Midbrain (tissue), 1 donor: ENCODE results near the gene PEX14.

Experiments
- DNase-seq: peaks from one replicate; lab custom pipeline; 2025; lab: John Stamatoyannopoulos, UW

Gene PEX14

DNA sequence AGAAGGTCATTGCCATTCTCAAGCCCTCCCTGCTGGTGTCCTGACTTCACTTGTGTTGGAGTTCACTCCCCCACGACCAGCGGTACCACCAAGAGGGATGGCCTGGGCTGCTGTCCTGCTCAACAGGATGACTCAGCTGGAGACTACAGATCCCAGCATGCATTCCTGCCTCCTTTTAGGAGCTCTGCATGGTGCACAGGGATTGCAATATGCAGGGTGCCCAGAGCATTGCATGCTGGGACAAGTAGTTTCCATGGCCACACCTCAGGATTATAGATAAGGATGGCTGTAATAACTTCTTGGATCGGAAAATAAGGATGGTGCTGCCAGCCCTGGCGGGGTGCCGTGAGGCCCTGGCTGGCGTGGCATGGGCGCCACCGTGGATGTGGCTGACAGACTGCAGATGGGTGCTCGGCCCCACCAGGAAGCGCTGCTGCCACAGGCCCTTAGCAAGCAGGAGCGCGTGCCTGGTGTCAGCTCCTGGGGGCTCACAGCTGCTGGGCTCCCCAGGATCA lies 171.7 kb downstream of the PEX14 start:
- no peak for DNase-seq

DNA sequence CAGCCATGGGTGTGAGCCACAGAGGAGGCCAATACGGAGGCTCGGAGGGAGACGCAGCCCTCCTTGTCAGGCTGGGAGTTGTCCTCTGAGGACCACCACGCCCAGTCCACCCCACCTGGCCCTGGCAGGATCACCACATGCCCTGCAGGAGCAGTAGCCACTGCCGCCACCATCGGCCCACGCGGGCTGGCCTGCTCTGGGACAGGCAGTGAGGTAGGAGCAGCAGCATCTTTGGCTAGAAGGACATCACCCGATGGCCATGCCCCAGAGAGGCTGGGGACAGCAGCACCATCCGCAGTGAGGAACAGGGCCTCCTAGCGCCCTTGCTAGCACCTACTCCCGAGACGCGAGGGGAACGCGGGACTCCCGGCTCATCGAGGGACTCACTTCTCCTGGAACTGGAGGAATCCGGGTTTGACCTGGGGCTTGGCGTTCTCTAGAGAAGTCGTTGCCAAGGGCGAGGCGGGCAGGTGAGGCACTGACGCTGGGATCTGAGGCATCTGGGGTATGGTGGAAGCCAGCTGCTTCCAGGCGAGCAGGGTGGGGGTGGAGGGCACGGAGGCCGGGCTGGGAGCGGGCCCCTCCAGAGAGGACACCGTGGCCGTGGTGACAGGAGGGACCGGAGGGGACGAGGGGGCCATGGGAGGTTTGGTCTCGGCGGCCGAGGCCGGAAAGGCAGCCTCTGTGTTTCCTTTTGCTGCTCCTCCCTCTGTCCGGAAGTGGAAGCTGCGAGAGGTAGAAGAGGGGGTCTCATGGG lies 172.8 kb downstream of the PEX14 start:
- DNase-seq, result no peak

DNA sequence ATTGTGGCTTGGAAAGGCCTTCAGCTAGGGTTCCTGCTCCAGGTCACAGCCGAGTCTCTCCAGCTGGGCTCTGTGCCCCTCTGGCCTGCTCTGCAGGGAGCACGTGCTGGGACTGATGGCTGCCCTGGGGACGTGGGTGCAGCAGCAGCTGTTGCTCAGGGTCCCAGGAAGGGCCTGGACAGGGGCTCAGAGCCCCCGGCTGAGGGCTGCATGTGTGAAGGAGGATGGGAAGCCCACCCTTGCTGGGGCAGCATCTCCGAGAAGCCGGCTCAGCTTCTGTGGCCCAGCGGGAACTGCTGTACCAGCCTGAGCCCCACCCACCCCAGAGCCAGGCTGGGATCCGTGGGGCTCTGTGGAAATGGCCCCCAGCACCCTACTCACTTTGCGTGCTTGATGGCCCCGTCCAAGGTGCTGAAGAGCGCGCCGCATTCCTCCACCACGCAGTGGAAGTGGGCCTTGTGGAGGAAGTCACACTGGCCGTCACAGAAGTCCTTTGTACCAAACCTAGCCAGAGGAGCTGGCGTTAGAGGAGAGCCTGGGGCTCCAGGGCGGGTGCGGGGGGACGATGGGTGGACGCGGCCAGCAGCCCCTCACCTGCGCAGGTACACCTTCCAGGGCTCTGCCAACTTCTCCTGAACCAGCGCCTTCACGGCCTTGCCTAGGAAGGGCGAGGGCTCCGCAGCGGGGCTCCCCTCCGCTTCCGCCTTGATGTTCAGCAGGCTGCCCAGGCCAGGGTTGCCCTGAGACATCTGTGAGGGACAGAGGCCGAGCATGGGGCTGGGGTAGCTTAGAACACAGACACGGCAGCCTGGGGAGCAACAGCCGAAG lies 174.2 kb downstream of the PEX14 start:
- DNase-seq, result no peak

DNA sequence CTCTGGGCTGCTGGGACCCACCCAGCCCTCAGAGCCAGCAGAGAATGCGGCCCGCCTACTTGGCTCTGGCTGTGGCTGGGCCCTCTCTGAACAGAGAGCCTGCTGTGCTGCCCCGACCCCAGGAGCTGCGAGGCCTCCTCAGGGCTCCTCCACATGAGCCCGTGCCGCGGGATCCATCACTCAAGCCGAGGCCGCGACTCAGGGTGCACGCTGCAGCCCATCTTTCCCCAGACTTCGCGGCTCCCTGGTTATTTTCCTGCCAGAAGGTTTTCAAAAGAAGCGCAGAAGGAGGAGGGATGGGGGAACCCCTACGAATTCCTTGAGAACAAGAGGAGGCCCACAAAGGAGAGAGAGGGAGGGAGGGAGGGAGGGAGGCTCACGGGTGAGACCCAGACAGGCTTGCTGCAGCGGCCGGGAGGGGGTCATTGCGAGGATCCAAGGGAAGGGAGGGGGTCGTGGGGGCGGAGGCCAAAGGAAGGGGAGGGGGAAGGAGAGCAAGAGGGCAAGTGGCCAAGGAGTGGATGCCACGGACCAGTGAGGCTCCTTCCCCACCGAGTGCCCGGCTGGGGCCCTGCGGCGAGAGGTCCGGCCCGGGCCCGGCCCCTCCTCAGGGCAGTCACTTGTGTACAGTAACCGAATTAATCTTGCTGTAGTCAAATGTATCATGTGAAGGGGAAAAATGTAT lies 174.9 kb downstream of the PEX14 start:
- DNase-seq, result no peak

DNA sequence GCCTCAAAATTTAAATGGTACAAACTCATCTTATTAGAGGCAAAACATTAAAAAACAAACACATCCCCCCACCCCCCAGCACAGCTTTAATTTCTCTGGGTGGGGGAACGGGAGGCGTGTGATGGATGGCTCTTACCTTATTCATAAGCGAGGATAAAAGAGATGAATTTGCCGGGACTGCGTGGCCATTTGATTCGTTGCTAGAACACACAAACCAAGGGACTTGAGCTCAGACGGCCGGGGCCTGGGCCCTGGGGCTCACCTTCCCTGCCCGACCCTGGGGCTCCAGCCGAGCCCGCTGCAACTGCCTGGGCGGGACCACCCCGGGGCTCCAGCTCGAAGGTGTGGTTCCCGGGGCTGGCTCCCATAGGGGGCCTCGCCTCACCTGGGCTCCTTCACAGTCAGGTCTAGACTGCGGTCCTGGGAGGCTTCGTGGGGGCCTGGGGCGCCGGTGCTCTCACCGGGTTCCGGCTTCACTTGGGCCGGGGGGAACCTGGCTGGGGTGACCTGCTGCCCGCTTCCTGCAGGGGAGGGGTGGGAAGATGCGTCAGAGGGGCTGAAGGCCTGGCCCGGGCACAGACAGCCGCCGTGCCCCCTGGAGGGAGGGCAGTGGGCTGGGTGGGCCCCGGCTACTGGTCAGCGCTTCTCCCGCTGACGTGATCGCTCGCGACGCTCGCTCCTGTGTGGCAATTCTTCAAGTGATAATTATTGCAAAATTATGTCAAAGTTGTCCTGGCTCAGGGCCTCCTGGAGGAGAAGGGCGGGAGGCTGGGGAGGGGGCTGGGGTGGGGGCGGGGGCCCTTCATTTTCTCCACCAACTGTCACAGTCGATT lies 176.0 kb downstream of the PEX14 start:
- DNase-seq, result no peak

DNA sequence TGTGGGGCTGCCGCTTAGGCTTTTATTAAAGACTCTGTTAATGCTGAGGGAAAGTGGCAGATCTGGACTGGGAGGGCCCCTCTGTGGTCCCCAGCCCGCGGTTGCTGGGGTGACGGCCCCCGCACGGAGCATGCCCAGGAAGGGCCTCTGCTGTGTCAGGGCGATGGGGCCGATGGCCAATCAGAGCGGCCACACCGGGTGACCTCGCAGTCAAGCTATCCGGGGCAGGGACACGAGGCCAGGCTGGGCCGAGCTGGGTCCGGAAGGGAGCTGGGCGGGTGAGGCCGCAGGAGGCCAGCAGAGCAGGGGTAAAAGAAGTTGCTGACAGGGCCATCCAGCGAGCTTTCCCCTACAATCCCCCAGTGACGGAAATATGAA lies 176.6 kb downstream of the PEX14 start:
- no peak for DNase-seq

DNA sequence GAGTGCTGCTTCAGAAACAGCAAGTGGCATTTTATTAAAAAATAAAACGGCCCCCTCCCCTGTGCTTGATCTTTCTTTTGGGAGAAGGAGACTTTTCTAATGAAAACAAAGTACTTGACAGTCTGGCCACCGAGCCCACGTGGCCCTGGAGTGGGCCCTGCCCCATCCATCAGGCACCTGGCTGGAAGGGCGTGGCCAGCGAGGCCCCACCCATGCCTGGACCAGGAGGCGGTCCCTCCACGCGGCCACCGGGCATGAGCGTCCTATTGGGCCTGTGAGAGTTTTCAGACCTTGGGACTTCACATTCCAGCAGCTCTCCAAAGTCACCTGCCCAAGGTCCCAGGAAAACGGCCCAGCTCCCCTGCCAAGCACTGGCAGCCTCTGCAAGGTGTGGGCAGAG lies 177.0 kb downstream of the PEX14 start:
- no peak for DNase-seq

DNA sequence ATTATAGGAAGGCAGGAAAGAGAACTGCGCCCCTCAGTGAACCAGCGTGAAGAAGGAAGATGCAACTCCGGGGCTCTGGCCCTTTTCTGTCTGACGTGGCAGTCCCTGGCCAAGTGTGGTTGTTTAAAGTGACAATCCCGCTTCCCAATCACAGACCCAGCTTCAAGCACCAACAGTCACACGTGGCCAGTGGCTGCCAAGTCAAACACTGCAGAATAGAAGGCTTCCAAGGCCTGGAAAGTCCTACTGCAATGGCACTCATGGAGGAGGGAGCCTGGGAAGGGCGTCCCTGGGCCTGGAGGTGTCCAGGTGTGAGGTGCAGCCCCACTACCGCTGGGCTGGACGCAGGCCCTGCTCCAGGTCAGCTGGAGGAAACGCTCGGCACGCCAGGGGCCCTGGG lies 177.9 kb downstream of the PEX14 start:
- no peak for DNase-seq

DNA sequence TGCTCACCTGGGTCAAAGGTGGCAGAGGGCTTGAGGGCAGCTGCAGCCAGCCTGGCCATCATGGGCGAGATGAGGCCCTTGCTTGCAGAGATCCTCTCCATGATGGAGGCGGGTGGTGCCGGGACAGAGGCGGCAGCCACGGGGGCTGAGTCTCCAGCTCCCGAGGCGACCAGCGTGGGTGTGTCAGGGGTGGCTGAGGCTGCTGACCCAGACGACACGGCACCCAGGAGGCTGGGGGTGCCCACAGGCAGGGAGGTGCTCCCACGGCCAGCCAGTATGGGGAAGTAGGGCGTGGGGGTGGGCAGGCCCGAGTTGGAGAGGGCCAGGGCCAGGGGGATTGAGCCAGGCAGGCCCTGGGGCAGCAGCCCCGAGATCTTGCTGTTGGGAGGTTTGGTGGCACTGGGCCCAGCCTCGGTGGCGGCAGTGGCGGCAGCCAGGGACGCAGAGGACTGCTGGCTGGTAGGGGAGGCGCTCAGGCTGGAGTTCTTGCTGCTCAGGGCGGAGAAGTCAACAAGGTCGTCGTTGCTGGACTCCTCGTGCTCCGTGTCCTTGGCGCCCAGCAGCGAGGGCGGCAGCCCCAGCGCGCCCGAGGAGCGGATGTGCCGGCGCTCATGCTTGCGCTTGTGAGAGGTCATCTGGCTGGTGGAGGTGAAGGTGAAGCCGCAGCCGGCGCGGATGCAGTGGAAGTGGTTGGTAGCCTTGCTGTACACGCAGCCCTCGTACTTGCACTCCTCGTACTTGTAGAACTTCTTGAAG lies 178.8 kb downstream of the PEX14 start:
- no peak for DNase-seq

DNA sequence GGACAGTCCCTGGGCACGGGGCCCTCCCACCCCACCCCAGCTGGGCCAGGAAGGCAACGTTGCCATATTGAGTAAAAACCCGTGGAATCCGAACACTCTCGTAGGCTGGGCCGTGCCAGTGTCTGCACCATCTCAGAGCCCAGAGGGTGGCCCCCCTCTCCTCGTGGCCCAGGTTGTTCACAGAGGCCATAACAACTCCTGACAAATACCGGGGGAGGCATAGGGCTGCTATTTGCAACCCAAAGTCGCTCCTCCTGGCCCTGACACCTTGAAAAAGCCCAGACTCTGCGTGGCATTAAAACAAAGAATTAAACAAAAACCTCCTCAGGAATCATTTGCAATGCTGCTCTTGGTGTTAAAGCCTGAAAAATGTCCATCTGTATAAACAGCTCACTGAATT lies 180.3 kb downstream of the PEX14 start:
- DNase-seq, result no peak

DNA sequence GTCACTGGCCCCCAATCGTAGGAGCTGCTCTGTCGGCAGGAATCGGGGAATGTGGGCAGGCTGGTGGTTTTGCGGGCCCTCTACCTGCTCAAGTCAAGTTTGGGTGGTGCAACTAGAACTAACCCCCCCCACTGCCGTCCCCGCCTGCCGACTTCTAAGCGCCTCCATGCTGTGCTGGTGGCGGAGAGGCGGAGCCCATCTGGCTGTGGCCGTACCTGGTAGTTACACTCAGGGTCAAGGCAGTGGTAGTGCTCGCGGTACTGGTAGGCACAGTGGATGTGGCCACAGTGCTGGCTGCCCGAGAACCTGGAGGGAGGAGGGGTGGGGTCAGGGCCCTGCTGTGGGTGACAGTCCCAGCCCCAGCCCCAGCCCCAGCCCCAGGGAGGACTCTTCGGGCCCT lies 181.7 kb downstream of the PEX14 start:
- no peak for DNase-seq

DNA sequence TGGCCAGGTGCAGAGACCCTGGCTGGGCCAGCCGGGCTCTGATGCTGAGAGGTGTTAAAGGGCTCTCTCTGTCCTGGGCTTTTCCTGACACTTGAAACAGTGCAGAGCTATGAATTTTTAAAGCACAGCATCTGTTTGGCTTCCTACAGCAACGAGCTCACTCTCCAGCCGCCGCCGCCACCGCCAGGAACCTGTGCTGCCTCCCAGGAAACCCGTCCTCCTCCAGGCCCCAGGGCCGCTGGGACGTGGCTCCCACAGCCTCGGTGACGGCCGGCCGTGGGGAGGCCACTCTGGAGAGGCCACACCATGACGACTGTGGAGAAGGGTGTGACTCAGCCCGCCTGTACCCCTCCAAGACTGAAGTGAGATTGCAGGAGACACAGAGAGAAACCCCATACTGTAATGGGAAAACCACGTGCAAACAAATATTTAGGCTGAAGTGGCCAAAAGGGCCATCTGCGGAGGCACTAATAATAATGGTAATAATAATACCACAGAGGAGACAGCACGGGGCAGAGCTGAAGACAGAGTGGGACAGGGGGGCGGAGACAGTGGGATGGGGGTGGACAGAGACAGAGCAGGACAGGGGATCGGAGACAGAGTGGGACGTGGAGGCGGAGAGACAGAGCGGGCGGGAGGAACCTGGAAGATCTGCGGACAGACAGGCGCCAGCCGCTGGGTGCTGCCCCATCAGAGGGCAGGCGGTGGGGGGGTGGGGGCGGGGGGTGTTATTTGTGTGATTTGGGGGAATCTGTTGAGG lies 182.5 kb downstream of the PEX14 start:
- no peak for DNase-seq

DNA sequence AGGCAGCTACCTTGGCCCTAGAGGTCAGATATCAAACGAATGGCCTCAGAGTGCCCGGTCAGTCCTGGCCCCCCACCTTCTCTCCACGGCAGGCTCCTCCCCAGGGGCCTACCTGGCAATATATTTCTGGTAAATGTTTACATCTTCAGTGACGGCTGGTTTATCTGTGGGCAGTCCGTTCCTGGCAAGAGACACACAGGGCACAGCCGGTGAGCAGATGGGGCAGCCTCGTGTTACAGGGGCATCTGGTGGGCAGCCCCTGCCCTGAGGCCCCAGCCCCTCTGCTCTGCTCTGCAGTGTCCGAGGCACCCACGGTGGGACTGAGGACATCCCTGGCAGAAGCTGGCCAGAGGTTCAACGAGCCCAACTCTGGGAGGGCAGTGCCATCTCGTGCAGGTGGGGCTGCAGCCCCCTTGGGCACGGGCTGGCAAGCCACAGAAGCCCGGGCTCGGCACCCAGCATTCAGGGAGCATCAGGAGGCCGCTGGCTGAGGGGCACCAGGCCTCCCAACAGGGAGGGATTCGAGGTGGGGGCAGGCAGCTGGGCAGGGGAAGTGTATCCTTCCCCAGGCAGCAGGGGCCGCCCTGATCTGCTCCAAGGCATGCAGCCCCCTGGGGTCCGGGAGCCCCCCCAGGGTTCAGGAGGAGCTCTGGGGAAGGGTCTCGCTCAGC lies 183.8 kb downstream of the PEX14 start:
- DNase-seq, result no peak

DNA sequence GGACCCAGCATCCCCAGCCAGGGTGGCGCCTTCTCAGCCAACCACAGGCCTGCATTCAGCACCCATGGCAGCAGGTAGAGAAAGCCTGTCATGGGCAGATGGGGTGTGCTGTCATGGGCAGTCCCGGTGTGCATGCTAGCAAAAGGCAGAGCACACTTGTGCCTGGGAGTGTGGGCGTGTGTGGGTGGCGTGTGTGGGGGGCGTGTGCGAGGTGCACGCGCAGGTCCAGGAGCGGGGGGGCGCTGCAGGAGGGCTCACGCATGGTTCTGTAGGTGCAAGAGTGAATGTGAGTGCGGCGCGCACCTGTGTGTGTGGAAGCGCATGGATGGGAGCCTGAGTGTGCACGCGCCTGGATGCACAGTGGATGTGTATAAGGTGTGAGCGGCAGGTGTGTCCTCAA lies 184.5 kb downstream of the PEX14 start:
- no peak for DNase-seq

DNA sequence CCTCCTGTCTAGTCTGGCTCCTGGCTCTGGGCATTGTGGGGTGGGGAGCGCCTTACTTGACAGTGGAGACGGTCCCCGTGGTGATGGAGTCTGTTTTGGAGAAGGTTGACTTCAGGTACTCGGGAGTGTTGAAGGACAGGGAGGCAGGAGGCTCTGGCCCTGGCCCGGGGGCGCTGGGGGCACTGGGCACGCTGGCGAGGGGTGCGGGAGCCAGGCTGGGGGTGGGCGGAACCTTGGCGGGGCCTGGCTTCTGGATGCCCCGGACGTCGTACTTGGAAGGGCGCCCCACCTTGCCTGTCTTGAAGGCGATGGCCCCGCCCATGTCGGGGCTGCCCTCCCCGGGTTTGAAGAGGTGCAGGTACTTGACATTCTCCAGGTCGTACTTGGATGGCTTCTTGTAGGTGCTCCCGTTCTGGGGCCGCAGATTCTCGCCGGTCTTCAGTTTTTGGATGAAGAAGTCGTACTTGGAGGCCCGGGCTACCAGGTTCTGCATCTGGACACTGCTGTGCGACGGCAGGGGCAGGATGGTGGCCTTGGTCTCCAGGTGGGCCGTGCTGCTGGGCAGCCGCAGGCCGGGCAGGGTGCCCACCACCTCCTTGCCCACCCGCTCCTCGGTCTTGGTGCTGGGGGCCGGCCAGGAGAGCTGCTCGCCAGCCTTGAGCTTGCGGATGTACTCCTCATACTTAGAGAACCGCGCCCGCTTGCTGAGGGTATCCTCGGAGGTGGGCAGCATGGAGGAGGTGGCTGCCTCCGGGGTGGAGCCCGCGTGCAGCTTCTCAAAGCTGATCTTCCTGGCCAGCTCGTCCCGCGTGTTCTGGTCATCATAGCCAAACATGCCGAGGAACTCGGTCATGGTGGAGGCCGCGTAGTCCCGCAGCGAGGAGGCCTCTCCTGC lies 185.1 kb downstream of the PEX14 start:
- no peak for DNase-seq

DNA sequence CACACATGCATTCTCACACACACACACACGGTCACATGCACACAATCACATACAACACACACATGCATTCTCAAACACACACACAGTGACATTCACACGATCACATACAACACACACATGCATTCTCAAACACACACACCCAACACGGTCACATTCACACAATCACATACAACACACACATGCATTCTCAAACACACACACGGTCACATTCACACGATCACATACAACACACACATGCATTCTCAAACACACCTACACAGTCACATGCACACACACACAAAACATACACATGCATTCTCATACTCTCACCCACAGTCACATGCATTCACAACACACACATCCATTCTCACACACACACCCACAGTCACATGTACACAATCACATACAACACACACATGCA lies 186.7 kb downstream of the PEX14 start:
- no peak for DNase-seq

DNA sequence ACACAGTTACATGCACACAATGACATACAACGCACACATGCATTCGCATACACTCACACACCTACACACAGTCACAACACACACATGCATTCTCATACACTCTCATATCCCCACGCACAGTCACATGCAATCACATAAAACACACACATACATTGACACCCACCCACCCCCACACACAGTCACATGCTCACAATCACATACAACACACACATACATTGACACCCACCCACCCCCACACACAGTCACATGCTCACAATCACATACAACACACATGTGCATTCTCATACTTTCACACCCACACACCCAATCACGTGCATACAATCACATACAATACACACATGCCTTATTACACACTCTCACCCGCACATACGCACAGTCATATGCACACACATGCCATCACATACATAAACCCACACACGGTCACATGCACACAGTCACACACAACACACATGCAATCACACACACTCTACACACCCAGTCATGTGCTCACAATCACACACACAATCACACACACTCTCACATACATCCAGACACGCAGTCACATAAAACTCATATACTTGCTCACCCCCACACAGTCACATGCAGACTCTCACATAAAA lies 187.4 kb downstream of the PEX14 start:
- no peak for DNase-seq
